Calu3 (cell line): Measurements from ENCODE around the gene YOD1. TPM values are rescaled to one million over a fixed set of nuclear protein-coding genes. Genes with fewer than 3 reads are reported as not detected.

Experiments used
- BruUV-seq: library from RNA; stranded (reverse); fragments of 400-500 nt; replicated peaks from 2 replicates; lab custom pipeline; 2021; lab: Mats Ljungman, UMichigan
- CTCF ChIA-PET: fragments of 300-600 bp; sonication (Branson Sonifier 250); formaldehyde crosslinking; loops from one replicate; lab custom pipeline; 2022; ENCODE audit warnings: antibody characterized with exemption; lab: Charles Lee
- DNase-seq: peaks from one replicate; pipeline ENCODE4 v3.0.0; 2022
- H3K27ac Mint-ChIP-seq: one replicate; pipeline ENCODE4 v1.8.0; 2022; ENCODE audit warnings: mixed read lengths; ENCODE audit not compliant: unreplicated experiment
- H3K27me3 Mint-ChIP-seq: one replicate; pipeline ENCODE4 v1.8.0; 2022; ENCODE audit warnings: mixed read lengths; ENCODE audit not compliant: unreplicated experiment
- H3K36me3 Mint-ChIP-seq: one replicate; pipeline ENCODE4 v1.8.0; 2022; ENCODE audit warnings: mild to moderate bottlenecking, moderate library complexity, mixed read lengths; ENCODE audit not compliant: insufficient read depth, unreplicated experiment
- H3K4me1 Mint-ChIP-seq: one replicate; pipeline ENCODE4 v1.8.0; 2022; ENCODE audit warnings: mild to moderate bottlenecking, low read depth, mixed read lengths; ENCODE audit not compliant: unreplicated experiment
- H3K4me3 Mint-ChIP-seq: one replicate; pipeline ENCODE4 v1.8.0; 2022; ENCODE audit warnings: mild to moderate bottlenecking, low read depth, moderate library complexity, mixed read lengths; ENCODE audit not compliant: unreplicated experiment
- H3K9me3 Mint-ChIP-seq: one replicate; pipeline ENCODE4 v1.8.0; 2022; ENCODE audit warnings: low read depth, mixed read lengths; ENCODE audit not compliant: unreplicated experiment
- intact Hi-C: fragments of 100-400 bp; cut with micrococcal nuclease; formaldehyde crosslinking; loops from one replicate; pipeline ENCODE4 v1.10.0; 2022; ENCODE audit not compliant: unreplicated experiment
- total RNA-seq: library from RNA; stranded (reverse); gene quantifications from 2 replicates; pipeline ENCODE4 v1.2.3, GENCODE V29; 2022
- TF ChIP-seq, protein P1 (sequence below): fragments of 200-600 bp; IDR thresholded peaks from one replicate; pipeline ENCODE4 v1.8.0; 2022; ENCODE audit warnings: antibody characterized with exemption; ENCODE audit not compliant: unreplicated experiment

Gene YOD1
- total RNA-seq, 1 experiment from 2014 or later, result 22.4 TPM

DNA sequence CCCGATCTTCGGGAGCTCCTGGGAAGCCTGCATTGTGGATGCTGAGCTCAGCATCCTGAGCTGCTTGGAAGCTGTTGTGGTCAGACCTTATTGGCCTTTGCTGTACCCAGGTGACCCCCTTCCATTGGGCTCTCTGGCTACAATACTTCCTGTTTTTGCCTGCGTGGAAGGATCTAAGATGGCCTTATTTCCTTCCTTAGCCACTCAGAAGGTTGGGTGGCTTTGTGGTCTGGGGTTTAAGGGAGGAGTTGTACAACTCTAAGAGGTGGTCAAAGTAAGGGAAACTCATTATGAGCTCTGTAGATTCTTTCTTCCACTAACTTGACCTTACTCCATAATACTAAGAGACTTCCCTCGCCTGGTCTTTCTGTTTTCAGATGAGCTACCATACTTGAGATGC, 19.8 kb upstream of the YOD1 start:
- H3K27me3 Mint-ChIP-seq, result no peaks in the 10 kb centered on the region
- no TSS peak for BruUV-seq
- H3K4me3 Mint-ChIP-seq, result no peak overlapping the region
- intact Hi-C loops, result loop anchor here (10.0 kb wide), 2 partner anchors 266 to 336 kb away; no protein-coding TSS in a partner anchor
- H3K9me3 Mint-ChIP-seq, result no peaks in the 10 kb centered on the region
- peaks cover 11% of the 10 kb centered on the region for H3K4me1 Mint-ChIP-seq
- no peak for DNase-seq
- H3K27ac Mint-ChIP-seq, result no peak overlapping the region
- CTCF ChIA-PET, result no interaction called here
- TF ChIP-seq, protein P1, sequence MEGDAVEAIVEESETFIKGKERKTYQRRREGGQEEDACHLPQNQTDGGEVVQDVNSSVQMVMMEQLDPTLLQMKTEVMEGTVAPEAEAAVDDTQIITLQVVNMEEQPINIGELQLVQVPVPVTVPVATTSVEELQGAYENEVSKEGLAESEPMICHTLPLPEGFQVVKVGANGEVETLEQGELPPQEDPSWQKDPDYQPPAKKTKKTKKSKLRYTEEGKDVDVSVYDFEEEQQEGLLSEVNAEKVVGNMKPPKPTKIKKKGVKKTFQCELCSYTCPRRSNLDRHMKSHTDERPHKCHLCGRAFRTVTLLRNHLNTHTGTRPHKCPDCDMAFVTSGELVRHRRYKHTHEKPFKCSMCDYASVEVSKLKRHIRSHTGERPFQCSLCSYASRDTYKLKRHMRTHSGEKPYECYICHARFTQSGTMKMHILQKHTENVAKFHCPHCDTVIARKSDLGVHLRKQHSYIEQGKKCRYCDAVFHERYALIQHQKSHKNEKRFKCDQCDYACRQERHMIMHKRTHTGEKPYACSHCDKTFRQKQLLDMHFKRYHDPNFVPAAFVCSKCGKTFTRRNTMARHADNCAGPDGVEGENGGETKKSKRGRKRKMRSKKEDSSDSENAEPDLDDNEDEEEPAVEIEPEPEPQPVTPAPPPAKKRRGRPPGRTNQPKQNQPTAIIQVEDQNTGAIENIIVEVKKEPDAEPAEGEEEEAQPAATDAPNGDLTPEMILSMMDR, result no peak
- H3K36me3 Mint-ChIP-seq, result peaks cover 25% of the 10 kb centered on the region

DNA sequence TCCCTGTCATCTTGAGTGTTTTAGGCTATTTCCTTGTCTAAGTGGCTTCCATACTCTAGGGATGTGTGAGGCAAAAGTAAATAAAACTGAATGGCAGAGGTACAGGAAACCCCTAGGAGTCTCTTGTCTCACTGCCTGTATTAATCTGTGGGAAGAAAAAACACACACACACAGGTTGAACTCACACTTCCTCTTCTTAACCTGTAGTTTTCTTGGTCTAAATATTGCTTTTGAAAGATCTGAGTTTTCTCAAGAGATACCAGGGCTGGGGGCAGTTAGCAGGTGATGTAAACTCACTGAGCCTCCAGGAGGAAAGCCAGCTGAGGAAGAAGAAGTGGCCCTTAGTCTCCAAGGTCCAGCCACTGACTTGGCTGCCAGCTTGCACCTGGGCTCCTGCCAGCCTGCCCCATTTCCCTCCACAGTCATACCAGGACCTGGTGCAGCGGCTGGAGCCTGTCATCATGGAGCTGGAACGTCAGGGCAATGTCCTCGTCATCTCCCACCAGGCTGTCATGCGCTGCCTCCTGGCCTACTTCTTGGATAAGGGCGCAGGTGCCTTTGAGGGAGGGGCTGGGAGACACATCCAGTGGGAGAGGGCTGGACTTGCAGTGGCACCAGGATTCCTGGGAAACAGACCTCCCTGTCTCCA, 19.0 kb upstream of the YOD1 start:
- intact Hi-C loops, result loop anchor here (10.0 kb wide), 2 partner anchors 265 to 335 kb away; no protein-coding TSS in a partner anchor
- no peak for DNase-seq
- Mint-ChIP-seq H3K9me3 (no peaks in the 10 kb centered on the region), H3K36me3 (peaks cover 25% of the 10 kb centered on the region), H3K4me1 (peaks cover 11% of the 10 kb centered on the region), H3K27me3 (no peaks in the 10 kb centered on the region), H3K4me3 (no peak overlapping the region), H3K27ac (no peak overlapping the region)
- CTCF ChIA-PET, result no interaction called here
- BruUV-seq, result no TSS peak
- TF ChIP-seq, protein P1, result no peak

DNA sequence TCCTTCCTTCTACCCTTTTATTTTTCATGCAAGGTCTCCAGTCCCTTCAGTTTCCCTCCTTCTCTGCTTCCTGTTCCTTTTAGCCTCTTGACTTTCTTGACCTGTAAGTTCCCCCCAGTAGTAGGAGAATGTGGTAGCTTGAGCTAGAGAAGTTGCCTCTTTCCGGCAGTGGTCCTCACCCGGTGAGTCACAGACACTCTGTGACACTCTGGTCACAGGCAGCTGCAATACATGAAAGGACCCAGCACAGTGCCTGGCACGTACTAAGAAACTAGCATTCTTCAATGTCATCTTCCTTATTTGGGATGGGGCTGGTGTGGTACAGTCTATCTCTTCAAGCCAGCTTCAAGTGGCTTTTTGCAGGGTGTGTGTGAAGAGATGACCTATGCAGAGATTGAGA, 18.1 kb upstream of the YOD1 start:
- H3K4me1 Mint-ChIP-seq, result peaks cover 11% of the 10 kb centered on the region
- TF ChIP-seq, protein P1, result no peak
- no peak overlapping the region for H3K27ac Mint-ChIP-seq
- H3K27me3 Mint-ChIP-seq, result no peaks in the 10 kb centered on the region
- no peak for DNase-seq
- H3K36me3 Mint-ChIP-seq, result peaks cover 25% of the 10 kb centered on the region
- intact Hi-C loops, result no loop called here
- CTCF ChIA-PET, result interaction anchor here (0.6 kb wide), 1 partner anchor 73 kb away, joined by 4 read pairs; no protein-coding TSS in a partner anchor
- BruUV-seq, result no TSS peak
- no peak overlapping the region for H3K4me3 Mint-ChIP-seq
- no peaks in the 10 kb centered on the region for H3K9me3 Mint-ChIP-seq

DNA sequence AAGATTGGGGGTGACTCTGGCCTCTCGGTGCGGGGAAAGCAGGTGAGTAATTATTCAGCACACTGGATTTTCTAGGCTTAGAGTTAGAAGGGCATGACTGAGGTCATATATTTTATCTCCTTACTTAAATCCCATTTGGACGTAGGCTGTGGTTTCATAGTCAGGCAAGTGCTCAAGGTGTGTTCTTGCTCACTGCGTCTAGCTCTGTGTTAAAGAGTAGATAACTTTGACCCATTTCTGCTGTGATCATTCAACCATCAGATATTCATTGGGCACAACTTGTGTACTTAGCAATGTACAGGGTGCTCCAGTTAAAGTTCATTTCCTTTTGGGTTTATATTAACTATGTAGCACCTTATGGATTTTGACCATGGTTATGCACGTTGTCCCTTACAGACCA, 16.7 kb upstream of the YOD1 start:
- no peak overlapping the region for H3K27ac Mint-ChIP-seq
- DNase-seq, result no peak
- H3K4me1 Mint-ChIP-seq, result peaks cover 11% of the 10 kb centered on the region
- no TSS peak for BruUV-seq
- H3K27me3 Mint-ChIP-seq, result no peaks in the 10 kb centered on the region
- no peaks in the 10 kb centered on the region for H3K9me3 Mint-ChIP-seq
- intact Hi-C loops, result no loop called here
- TF ChIP-seq, protein P1, result no peak
- H3K36me3 Mint-ChIP-seq, result peaks cover 18% of the 10 kb centered on the region
- H3K4me3 Mint-ChIP-seq, result no peak overlapping the region
- CTCF ChIA-PET, result no interaction called here
